GM21723 (cell line): Measurements from ENCODE around the gene SPEM1.

Experiments
- ATAC-seq: cut with Tn5 transposase; IDR thresholded peaks from one replicate; pipeline ENCODE4 v1.9.1; 2021; ENCODE audit warnings: mild to moderate bottlenecking, moderate library complexity; ENCODE audit not compliant: unreplicated experiment

SPEM1 gene

DNA sequence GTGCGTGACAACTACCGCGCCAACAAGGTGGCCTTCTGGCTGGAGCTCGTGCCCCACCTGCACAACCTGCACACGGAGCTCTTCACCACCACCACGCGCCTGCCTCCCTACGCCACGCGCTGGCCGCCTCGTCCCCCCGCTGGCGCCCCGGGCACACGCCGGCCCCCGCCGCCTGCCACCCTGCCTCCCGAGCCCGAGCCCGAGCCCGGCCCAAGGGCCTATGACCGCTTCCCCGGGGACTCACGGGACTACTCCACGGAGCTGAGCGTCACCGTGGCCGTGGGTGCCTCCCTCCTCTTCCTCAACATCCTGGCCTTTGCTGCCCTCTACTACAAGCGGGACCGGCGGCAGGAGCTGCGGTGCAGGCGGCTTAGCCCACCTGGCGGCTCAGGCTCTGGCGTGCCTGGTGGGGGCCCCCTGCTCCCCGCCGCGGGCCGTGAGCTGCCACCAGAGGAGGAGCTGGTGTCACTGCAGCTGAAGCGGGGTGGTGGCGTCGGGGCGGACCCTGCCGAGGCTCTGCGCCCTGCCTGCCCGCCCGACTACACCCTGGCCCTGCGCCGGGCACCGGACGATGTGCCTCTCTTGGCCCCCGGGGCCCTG lies 3.0 kb upstream of the SPEM1 start:
- no peak for ATAC-seq

DNA sequence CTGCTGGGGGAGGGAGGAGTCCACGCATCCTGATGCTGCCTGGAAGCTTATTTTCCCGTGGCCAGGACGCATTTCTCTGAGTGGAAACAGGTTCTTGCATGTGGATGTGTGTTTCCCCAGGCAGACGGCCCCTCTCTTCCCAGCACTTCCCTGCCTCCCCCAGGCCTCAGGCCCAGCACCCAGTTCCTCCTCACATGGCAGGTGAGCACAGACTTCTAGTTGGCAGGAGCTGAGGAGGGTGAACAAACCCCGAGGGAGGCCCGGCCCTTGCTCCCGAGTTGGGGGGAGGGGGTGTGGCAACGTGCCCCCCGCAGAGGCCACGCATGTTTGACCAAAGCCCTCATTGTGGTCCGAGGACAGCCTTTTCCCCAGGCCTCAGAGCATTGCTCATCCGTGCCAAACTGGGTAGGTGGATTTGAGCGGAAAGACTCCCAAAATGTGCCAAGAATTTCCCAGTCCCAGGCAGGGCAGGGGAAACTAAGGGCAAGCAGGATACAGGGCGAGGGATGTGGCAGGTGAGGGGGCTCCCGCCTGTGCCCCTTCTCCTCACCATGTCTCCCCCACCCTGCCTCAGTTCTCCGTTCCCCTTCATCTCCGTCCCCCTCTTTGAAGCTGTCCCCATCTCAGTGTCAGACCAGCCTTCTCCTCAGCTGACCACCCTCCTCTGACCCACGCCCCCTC lies 1.5 kb upstream of the SPEM1 start:
- no peak for ATAC-seq

DNA sequence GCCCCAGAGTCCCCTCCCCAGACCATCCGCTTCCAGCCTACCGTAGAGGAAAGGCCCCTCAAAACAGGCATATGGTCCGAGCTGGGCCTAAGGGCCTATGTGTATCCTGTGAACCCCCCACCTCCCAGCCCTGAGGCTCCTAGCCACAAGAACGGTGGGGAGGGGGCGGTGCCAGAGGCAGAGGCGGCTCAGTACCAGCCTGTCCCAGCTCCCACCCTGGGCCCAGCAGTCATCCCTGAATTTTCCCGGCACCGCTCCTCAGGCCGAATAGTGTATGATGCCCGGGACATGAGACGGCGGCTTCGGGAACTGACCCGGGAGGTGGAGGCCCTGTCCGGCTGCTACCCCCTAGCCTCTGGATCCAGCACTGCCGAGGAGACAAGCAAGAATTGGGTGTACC lies 1.1 kb downstream of the SPEM1 start:
- no peak for ATAC-seq

DNA sequence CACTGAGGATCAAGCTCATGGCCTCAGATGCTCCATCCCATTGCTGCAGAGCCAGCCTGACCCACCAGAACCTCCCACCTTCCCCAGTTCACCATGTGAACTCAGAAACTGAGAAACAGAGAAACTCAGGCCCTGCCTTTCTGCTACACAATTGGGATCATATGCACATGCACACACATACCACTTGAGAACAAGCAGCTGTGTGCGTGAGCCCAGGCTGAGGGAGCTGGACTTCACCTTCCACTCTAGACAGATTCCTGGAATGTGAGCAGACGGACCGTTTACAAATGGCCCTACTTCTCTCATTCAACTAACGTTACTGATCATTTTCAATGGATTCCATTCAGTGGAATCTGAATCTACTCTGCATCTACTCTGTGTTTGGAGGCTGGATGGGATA lies 3.6 kb downstream of the SPEM1 start:
- ATAC-seq = no peak

DNA sequence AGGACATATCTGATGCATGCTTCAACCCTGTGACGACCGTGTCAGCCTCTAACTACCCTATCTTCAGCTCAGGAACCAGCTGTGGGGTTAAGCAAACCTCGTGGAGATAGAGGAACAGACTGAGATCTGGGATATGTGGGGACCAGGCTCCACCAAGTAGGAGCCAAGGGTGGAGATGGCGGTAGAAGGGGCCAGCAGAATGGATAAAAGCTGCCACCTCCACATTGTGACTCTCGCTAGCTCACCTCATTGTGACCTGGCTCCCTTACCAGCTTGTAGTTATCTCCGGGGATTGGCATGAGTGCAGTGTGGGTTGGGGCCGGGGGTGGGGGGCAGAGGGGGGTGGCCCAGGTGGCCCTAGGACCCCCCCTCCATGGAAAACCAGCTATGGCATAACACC lies 5.2 kb downstream of the SPEM1 start, which contains the start of gene SPEM2:
SPEM2 (plus strand) TSS at position 301 of the 400 bp plus-strand sequence; CDS start at position 374, 73 bp downstream.
- no peak for ATAC-seq

DNA sequence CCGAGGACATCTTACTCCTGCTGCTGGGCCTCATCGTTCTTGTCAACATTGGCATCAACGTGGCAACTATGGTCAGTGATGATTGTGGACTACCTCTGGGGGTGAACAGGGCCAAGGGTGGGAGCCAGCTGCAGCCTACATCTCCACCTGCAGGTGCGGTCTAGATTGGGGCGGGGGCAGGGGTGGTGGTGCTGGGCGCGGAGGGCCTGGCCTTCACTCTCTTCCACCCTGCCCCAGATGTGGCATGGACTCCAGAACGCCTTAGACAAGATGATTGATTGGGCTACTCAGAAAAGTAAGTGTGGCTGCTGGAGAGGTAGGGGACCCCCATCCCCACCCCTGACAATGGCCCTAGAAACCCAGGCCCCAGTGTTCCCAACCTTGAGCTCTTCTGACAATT lies 5.6 kb downstream of the SPEM1 start:
- no peak for ATAC-seq

DNA sequence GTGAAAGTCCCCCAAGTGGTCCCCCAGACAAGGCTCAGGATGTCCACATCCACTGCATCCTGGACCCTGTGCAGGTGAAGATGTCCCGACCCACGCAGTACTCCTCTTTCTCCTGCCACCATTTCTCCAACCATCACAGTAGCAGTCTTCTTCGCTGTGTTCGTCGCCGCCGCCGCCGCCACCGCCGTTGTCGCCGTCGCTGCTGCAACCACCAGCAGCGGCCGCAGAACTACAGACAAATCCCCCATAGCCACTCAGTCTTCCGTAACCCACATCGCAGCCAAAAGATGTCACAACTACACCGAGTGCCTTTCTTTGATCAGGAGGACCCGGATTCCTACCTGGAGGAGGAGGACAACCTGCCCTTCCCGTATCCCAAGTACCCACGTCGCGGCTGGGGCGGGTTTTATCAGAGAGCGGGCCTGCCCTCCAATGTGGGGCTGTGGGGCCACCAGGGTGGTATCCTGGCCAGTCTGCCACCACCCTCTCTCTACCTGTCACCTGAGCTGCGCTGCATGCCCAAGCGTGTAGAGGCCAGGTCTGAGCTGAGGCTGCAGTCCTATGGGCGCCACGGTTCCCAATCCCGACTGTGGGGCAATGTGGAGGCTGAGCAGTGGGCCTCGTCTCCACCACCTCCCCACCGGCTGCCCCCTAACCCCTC lies 6.2 kb downstream of the SPEM1 start:
- no peak for ATAC-seq

DNA sequence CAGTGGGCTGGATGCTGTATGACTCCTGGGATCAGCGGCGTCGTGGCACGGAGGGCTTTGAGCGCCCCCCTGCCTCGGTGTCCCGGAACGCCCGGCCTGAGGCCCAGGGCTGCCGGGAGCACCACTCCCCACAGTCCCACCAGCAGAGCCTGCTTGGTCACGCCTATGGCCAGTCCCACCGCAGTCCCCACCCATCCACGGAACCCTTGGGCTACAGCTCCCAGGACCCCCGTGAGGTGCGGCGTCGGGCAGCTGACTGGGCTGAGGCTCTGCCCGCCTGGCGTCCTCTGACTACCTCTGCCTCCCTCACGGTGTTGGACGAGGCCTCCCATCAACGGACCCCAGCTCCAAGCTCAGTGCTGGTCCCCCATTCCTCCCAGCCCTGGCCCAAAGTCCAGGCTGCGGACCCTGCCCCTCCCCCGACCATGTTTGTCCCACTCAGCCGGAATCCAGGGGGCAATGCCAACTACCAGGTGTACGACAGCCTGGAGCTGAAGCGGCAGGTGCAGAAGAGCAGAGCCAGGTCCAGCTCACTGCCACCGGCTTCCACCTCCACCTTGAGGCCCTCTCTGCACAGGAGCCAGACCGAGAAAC lies 6.9 kb downstream of the SPEM1 start:
- ATAC-seq = no peak

DNA sequence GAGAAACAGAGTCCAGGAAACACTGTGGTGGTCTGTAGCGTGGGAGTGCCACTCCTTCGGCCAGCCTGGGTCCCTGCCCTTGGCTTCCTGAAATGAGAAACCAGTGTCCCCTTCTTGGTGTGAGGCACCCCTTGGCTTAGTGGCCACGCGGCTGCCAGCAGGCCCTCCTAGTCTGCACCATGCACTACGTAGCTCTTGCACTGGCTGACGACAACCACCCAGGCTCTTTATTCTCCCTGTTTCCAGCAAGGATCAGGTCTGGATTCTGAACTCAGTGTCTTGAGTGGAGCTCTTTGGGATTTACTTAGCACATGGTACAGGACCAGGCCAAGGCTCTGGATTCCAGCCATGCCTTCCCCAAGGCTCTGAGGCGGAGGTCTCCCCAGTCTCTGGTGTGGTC lies 7.4 kb downstream of the SPEM1 start:
- no peak for ATAC-seq

DNA sequence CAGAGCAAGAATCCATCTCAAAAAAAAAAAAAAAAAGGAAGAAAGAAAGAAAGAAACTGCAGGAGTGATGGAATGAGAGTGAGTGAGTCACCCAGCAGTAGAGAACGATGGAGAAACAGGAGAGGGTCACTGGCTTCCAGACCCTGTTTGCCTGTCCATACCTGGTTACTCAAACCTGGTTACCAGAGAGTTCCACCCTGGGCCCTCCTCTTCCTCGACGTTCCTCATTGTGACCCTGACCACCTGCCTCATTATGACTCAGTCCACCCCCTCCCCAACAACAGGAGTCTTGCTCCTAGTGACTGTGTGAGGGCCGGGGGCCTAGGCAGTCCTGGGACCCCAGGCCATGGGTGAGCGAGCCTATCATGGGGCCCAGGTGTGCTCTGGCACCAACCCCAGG lies 8.4 kb downstream of the SPEM1 start, which contains the start of gene SPEM3:
SPEM3 (plus strand) TSS at position 301 of the 400 bp plus-strand sequence; CDS start at position 347, 46 bp downstream.
- no peak for ATAC-seq

DNA sequence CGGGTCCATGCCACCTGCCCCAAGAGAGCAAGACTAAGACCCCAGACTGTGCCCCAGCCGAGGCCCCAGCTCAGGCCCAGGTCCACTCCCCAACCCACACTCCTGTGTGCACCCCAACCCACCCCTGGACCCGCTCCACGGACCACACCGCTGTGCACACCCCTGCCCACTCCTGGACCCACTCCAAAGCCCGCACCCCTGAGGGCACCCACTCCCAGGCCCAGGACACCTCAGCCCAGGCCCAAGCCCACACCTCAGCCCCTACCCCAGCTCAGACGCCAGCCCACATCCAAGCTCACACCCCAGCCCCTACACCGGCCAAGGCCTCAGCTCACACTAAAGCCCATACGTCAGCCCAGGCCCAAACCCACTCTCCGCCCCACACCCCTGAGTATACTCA lies 9.6 kb downstream of the SPEM1 start:
- no peak for ATAC-seq

DNA sequence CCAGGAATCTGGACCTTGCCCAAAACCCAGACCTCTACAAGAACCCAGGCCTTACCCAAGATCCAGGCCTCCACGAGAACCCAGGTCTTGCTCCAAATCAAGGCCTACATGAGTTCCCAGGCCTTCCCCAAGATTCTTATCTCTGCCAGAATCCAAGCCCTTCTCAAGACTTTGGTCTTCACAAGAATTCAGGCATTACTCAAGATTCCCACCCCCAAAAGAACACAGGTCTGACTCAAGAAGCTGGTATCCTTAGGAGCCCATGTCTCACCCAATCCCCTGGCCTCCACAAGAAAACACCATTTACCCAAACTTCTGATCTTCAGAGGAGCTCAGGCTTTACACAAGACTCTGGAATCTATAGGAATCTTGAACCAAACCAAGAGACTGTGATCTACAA lies 11.1 kb downstream of the SPEM1 start:
- ATAC-seq = no peak

DNA sequence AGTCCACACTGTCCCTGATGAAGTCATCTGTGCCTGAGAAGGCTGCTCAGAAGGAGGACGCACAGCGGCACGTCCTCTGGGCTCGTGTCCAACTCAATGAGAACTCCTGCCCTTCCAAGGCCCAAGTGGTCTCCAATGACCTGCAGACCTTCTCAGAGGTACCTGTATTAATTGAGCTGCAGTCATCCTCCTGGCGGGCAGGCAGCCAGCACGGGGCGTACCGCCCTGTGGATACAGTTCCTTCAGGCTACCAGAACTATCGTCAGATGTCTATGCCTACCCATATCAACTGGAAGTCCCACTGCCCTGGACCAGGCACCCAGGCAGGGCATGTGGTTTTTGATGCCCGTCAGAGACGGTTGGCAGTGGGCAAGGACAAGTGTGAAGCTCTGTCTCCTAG lies 12.2 kb downstream of the SPEM1 start:
- no peak for ATAC-seq

DNA sequence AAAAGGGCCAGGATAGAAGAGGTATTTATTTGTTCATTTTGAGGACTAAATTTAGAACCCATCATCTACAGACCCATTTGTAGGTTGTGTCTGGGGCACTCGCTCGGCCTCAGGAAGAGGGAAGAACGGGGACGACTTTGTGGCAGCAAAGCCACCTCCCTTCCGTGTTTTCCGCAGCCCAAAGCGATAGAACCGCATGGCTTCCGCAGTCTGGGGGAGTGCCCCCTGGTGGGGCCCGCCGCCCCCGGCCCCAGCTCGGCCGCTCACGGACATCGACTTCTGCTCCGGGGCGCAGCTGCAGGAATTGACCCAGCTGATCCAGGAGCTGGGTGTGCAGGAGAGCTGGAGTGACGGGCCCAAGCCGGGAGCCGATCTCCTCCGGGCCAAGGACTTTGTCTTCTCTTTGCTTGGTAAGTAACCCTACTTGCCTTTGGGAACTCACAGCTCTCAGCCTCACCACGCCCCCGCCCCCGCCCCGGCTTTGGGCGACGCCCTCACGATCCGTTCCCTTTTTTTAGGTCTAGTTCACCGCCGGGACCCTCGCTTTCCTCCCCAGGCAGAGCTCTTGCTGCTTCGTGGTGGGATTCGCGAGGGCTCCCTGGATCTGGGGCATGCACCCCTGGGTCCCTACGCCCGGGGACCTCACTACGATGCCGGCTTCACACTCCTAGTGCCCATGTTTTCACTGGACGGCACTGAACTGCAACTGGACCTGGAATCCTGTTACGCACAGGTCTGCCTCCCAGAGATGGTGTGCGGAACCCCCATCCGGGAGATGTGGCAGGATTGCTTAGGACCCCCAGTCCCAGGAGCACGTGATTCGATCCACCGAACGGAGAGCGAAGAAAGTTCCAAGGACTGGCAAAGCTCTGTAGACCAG lies 15.8 kb downstream of the SPEM1 start:
- ATAC-seq = peak; percentile 19

DNA sequence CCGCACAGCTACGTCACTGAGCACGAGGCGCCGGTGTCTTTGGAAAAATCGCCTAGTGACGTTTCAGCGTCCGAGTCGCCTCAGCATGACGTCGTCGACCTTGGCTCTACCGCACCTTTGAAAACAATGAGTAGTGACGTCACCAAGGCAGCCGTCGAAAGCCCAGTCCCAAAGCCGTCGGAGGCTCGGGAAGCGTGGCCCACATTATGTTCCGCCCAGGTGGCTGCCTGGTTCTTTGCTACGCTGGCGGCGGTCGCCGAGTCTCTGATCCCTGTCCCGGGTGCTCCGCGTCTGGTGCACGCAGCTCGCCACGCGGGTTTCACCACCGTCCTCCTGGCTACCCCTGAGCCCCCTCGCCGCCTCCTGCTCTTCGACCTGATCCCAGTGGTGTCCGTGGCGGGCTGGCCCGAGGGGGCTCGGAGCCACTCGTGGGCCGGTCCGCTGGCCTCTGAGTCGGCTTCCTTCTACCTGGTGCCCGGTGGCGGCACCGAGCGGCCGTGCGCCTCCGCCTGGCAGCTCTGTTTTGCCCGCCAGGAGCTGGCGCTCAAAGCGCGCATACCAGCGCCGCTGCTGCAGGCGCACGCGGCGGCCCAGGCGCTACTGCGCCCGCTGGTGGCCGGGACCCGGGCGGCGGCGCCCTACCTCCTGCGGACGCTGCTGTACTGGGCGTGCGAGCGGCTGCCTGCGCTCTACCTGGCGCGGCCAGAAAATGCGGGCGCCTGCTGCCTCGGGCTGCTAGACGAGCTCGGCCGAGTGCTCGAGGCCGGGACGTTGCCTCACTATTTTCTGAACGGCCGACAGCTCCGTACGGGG lies 16.6 kb downstream of the SPEM1 start:
- no peak for ATAC-seq

DNA sequence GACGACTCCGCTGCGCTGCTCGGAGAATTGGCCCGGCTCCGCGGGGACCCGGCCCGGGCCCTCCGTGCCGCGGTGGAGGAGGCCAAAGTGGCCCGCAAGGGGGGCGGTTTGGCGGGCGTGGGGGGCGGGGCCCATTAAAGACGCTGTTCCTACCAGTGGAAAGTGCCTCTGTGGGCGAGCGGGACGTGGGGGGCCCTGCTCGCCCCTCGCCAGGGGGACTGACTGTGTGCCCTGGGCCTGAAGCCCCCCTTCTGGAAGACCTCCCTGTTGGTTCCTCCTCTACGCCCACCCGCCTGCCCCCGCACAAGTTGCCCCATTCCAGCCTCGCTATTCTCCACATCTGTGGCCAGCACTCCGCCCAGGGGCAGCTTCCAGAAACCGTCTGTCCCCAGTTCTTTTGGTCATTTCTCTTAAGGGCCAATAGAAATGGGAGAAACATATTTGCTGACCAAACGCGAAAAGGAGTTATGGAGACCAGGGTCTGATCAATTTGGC lies 17.3 kb downstream of the SPEM1 start:
- no peak for ATAC-seq

DNA sequence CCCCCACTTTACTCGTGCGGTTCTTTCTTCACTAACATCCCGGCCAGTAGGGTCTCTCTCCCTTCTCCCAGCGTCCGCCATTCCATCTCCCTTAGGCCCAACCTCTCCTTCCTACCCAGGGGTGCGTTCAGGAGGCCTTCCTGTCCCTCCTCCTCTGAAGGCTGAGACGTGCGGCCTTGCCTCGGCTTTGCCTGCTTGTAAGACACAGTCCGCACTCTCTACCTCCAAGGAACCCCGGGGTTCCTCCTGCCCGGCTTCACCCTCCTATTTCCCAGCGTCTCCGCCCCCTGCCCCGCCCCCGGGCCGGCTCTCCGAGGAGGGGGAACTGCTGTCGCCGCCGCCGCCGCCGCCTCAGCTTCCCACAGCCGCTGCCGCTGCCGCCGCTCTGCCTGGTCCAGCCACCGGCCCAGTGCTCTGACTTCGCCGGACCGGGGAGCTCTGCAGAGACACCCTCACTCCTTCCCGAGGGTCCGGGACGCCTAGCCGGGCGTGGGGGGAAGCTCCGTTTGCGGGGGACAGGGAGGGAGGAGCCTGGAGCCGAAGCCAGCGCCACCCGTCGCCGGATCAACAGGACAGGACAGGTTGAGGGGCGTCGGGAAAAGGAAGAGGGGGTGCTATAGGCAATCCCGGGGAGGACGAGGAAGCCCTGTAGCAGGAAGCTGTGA lies 18.0 kb downstream of the SPEM1 start:
- ATAC-seq = no peak

DNA sequence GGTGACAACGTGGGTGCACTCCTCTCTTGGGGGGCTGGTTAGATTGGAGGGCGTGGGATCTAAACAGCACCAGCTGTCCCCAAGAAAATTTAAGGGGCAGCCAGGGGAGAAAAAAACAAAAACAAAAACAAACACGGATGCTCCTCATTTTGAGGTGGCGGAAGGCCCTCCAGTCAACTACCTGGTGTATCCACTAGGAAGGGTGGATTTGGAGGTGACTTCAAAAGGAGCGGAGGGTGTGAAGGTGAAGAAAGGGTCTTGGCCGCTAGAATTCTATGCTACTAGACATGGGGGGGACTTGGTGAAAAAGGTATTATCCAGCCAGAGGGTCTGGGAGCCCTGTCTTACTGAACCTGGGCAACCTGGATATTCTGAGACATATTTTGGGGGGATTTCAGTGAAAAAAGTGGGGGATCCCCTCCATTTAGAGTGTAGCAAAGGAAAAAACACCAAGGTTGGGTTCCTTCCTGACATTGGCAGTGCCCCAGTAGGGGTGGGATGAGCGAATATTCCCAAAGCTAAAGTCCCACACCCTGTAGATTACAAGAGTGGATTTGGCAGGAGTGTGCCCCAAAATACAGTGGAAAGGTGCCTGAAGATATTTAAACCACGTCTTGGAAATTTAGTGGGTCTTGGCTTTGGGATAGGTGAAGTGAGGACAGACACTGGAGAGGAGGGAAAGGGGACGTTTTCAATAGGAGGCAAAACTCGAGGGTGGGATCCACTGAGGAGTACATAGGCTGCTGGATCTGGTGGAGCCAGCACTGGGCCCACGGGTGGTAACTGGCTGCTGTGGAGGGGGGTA lies 18.7 kb downstream of the SPEM1 start:
- no peak for ATAC-seq
